Pancreas (tissue), 10 donors: ENCODE data around the gene PLA2G15. TPM values are rescaled to one million over a fixed set of nuclear protein-coding genes. Genes with fewer than 3 reads are reported as not detected.

Experiments
- ATAC-seq, 4 donors: fragments of 200-7000 bp; cut with Tn5 transposase; one replicate each; pipeline versions ENCODE4 v1.8.0 to v1.9.1; 2020; ENCODE audit warnings: mild to moderate bottlenecking in 4 of 4, moderate library complexity in 4 of 4
- DNase-seq, 6 donors: peaks; one replicate each; pipeline ENCODE4 v3.0.0-alpha.2; 2020
- FAIRE-seq: peaks from 2 replicates; lab custom pipeline; 2012; peaks lifted over from hg19 to GRCh38; lab: Jason Lieb, UNC
- H3K27ac ChIP-seq, 4 donors: fragments of 200-600 bp; sonication (generic); 1 replicate in 3 of 4; 2 replicates in 1 of 4; pipeline versions ENCODE4 v1.5.0 to v1.8.0; 2020
- H3K27me3 ChIP-seq, 4 donors: fragments of 200-600 bp; one replicate each; pipeline ENCODE4 v1.8.0; 2021
- H3K36me3 ChIP-seq, 3 donors: fragments of 200-600 bp; sonication (generic) in 1 of 3; one replicate each; pipeline versions ENCODE4 v1.5.0 to v1.8.0; 2020 to 2021
- H3K4me1 ChIP-seq, 3 donors: fragments of 200-600 bp; one replicate each; pipeline ENCODE4 v1.8.0; 2021
- H3K4me3 ChIP-seq, 4 donors: fragments of 200-600 bp; sonication (generic) in 2 of 4; one replicate each; pipeline versions ENCODE4 v1.5.0 to v1.8.0; 2020 to 2021
- H3K9me3 ChIP-seq, 4 donors: fragments of 200-600 bp; one replicate each; pipeline ENCODE4 v1.8.0; 2021
- CTCF ChIP-seq, 4 donors: fragments of 200-600 bp; sonication (generic) in 3 of 4; IDR thresholded peaks; one replicate each; pipeline versions ENCODE4 v1.5.0 to v1.8.0; 2021; ENCODE audit warnings: antibody characterized with exemption in 4 of 4
- WGBS, 2 donors: extraction: QIAGEN DNeasy Blood & Tissue Kit; methylation state at CpG; one replicate each; pipeline ENCODE4 v1.1.7; 2013; 5-methylcytosine and 5-hydroxymethylcytosine counted together
- intact Hi-C, 3 donors: fragments of 100-400 bp; cut with DNase I; formaldehyde crosslinking; loops; one replicate each; pipeline versions ENCODE4 v1.11.1 to v1.14.2; 2022
- polyA plus RNA-seq, 2 donors: library from polyadenylated mRNA; stranded (reverse); fragments of 200-250 nt; gene quantifications; one replicate each; pipeline ENCODE4 v1.2.3, GENCODE V29; 2013
- total RNA-seq, 6 donors: library from RNA; stranded (reverse); fragmentation: NEBNext Ultra II Directional in 4 of 6; extraction: Animal tissue kit (Norgen Biotek cat#: 25700) in 4 of 6; gene quantifications; one replicate each; pipeline versions ENCODE4 v1.2.1 to v1.2.4, GENCODE V29; 2021 to 2023
- donor health status: healthy with polysubstance abuse.
- donor health status: DM: no; HTN: no; CAD: no; lungs with moderate emphysema.
- donor health status: DM: no; HTN: no; CAD: no.
- donor health status: control.
- donor health status: control.
- donor health status: Bipolar disorder and iron deficiency.
- donor health status: DM: yes; HTN: yes; CAD: no.
- donor health status: DM: no; HTN: no; CAD: no.
- donor health status: DM: no; HTN: no; CAD: no.
- donor health status: DM: yes; HTN: yes; CAD: no.

The PLA2G15 gene
- total and polyA plus RNA-seq, 8 donors: 3.5 to 14.1 (median 5.6) TPM

- ATAC-seq: peak in 1 of 4 donors; percentile 34
- intact Hi-C loops: loop anchor here in 1 of 3 donors (5.0 kb wide), 1 partner anchor 52 kb away; the partner anchor contains the start of gene ESRP2
- DNase-seq: no peak
- no peaks in the 10 kb centered on the region for H3K27me3 ChIP-seq
- no peak overlapping the region for H3K4me3 ChIP-seq
- no peaks in the 10 kb centered on the region for H3K36me3 ChIP-seq
- H3K9me3 ChIP-seq: no peaks in the 10 kb centered on the region
- TF ChIP-seq CTCF (IDR thresholded peaks at IDR 0.05): no peak
- no peak for FAIRE-seq
- no peak overlapping the region for H3K27ac ChIP-seq
- 61 to 77% methylated on average over 4 of the region's 4 CpGs for WGBS, 2 donors
- no peaks in the 10 kb centered on the region for H3K4me1 ChIP-seq
Measured at GRCh38 chr16:68289621-68290329, 44.6 kb downstream of the PLA2G15 start.

- Histone ChIP-seq H3K9me3 (no peaks in the 10 kb centered on the region), H3K27ac (no peak overlapping the region), H3K4me1 (no peaks in the 10 kb centered on the region), H3K27me3 (no peaks in the 10 kb centered on the region), H3K4me3 (no peak overlapping the region), H3K36me3 (no peaks in the 10 kb centered on the region)
- DNase-seq (no peak), FAIRE-seq (no peak), ATAC-seq (no peak)
- intact Hi-C loops: no loop called here
- no peak for TF ChIP-seq CTCF (IDR thresholded peaks at IDR 0.05)
- 76 to 78% methylated on average over 6 of the region's 6 CpGs for WGBS, 2 donors
Measured at GRCh38 chr16:68290450-68290849, 45.3 kb downstream of the PLA2G15 start.

- no peaks in the 10 kb centered on the region for H3K4me1 ChIP-seq
- no peaks in the 10 kb centered on the region for H3K9me3 ChIP-seq
- H3K4me3 ChIP-seq: no peak overlapping the region
- DNase-seq (no peak), ATAC-seq (peak in 1 of 4 donors; percentile 8), FAIRE-seq (no peak)
- no peak for TF ChIP-seq CTCF (IDR thresholded peaks at IDR 0.05)
- intact Hi-C loops: no loop called here
- 79 to 87% methylated on average over 4 of the region's 4 CpGs for WGBS, 2 donors
- no peaks in the 10 kb centered on the region for H3K36me3 ChIP-seq
- H3K27me3 ChIP-seq: no peaks in the 10 kb centered on the region
- no peak overlapping the region for H3K27ac ChIP-seq
Measured at GRCh38 chr16:68291227-68291626, 46.1 kb downstream of the PLA2G15 start.

- Histone ChIP-seq H3K27ac (no peak overlapping the region), H3K4me1 (no peaks in the 10 kb centered on the region), H3K27me3 (no peaks in the 10 kb centered on the region), H3K36me3 (no peaks in the 10 kb centered on the region), H3K4me3 (no peak overlapping the region), H3K9me3 (no peaks in the 10 kb centered on the region)
- no peak for FAIRE-seq
- no peak for TF ChIP-seq CTCF (IDR thresholded peaks at IDR 0.05)
- ATAC-seq: no peak
- no peak for DNase-seq
- 95 to 96% methylated on average over 5 of the region's 5 CpGs for WGBS, 2 donors
- intact Hi-C loops: no loop called here
Measured at GRCh38 chr16:68292425-68292824, 47.3 kb downstream of the PLA2G15 start.

- no peaks in the 10 kb centered on the region for H3K4me1 ChIP-seq
- intact Hi-C loops: no loop called here
- no peaks in the 10 kb centered on the region for H3K9me3 ChIP-seq
- WGBS, 2 donors: 27 to 30% methylated on average over 12 of the region's 12 CpGs
- H3K27ac ChIP-seq: no peak overlapping the region
- no peak for FAIRE-seq
- TF ChIP-seq CTCF (IDR thresholded peaks at IDR 0.05): no peak
- H3K4me3 ChIP-seq: no peak overlapping the region
- H3K36me3 ChIP-seq: peaks cover 0 to 22% (median 9%) of the 10 kb centered on the region in 3 donors
- ATAC-seq: peak in 3 of 4 donors; percentile 27 to 83 (median 75)
- H3K27me3 ChIP-seq: no peaks in the 10 kb centered on the region
- DNase-seq: peak in 5 of 6 donors; percentile 31 to 60 (median 33)
Measured at GRCh38 chr16:68296291-68296690, 51.1 kb downstream of the PLA2G15 start.
